IPS-18a (cell line): ENCODE data around the gene HOXD10.
A peak's percentile ranks its signal among the peaks of the same experiment; 100 is the strongest.

Source experiments
- H3K27ac ChIP-seq: one replicate; pipeline ENCODE4 v1.5.1; 2013; ENCODE audit warnings: low read length
- H3K27me3 ChIP-seq: one replicate; pipeline ENCODE4 v1.6.1; 2013; ENCODE audit warnings: mild to moderate bottlenecking, low read length; ENCODE audit not compliant: control insufficient read depth, insufficient read depth
- H3K36me3 ChIP-seq: one replicate; pipeline ENCODE4 v1.6.1; 2013; ENCODE audit warnings: low read depth, low read length; ENCODE audit not compliant: control insufficient read depth
- H3K4me1 ChIP-seq: one replicate; pipeline ENCODE4 v1.6.1; 2013; ENCODE audit warnings: low read depth, low read length; ENCODE audit not compliant: control insufficient read depth
- H3K4me3 ChIP-seq: one replicate; pipeline ENCODE4 v1.5.1; 2013; ENCODE audit warnings: low read length
- H3K9ac ChIP-seq: one replicate; pipeline ENCODE4 v1.6.1; 2013; ENCODE audit warnings: mild to moderate bottlenecking, low read length, moderate library complexity
- H3K9me3 ChIP-seq: one replicate; pipeline ENCODE4 v1.6.1; 2013; ENCODE audit warnings: low read depth, low read length; ENCODE audit not compliant: control insufficient read depth

Gene HOXD10

DNA sequence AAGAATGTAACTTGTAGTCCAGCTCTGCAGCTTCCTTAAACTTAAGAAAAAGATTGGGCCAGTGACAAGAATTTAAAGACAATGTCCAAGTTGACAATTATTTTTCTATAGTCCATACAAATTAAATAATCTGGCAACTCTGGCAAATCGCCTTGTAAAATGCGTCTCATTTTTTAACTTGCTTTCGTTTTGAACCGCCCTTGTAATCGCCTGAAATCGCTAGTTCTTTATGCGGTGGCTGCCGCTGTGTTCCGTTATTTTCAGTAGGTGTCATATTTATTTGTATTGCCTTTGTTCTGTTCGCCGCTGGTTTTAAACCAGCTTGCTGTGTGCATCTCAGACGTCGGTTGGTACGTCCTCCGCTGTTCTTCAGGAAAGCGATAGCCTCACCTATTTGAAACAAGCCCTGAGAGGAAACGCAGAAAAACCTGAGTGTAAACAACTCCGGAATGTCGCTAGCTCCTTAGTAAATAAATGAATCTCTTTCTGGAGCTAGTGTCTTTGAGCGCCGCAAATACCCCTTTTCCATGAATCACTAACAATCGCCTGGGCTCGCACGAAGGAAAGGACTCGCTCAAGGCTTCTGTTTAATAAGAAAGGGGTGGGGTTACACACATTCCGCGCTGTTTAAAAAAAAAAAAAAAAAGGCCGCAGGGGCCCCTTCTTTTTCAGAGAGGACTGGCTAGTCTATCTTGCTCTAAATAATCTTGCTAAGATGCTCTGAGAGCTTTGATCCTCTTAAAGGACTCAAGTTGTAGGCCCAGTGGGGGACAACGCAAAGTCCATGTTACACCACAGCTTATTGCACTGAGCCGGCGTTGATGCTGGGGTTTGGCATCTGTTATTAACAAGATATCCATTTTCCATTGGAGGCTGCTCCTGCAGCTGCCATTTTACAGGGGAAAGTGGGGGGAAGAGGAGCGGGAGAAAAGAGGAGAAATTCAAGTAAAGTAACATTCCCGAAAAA, 15.9 kb downstream of the HOXD10 start:
- H3K4me1 ChIP-seq: peaks cover 4% of the 10 kb centered on the region
- no peak overlapping the region for H3K27ac ChIP-seq
- no peaks in the 10 kb centered on the region for H3K9me3 ChIP-seq
- H3K36me3 ChIP-seq: no peaks in the 10 kb centered on the region
- peaks cover 100% of the 10 kb centered on the region for H3K27me3 ChIP-seq
- no peak overlapping the region for H3K9ac ChIP-seq
- H3K4me3 ChIP-seq: no peak overlapping the region

DNA sequence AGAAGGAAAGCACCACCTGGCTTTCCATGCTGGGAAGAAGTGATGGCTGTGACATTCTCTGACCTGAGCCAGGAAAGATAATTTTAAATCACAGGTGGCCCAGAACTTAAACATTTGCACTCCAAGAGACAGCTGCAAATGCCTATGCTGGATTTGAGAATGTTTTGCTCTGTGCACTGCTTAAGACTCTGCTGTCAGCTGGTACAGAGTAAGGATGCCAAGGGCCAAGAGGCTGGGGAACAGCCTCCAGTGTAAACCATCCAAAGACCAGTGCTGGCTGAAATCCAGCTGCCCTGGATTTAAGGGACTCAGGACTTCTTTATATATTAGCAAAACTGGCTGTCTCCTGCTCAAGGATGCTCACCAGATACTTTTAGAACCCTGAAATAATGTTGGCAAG, 16.8 kb downstream of the HOXD10 start:
- H3K9me3 ChIP-seq: no peaks in the 10 kb centered on the region
- H3K27ac ChIP-seq: no peak overlapping the region
- H3K4me3 ChIP-seq: no peak overlapping the region
- H3K4me1 ChIP-seq: peaks cover 3% of the 10 kb centered on the region
- H3K9ac ChIP-seq: no peak overlapping the region
- peaks cover 100% of the 10 kb centered on the region for H3K27me3 ChIP-seq
- no peaks in the 10 kb centered on the region for H3K36me3 ChIP-seq

DNA sequence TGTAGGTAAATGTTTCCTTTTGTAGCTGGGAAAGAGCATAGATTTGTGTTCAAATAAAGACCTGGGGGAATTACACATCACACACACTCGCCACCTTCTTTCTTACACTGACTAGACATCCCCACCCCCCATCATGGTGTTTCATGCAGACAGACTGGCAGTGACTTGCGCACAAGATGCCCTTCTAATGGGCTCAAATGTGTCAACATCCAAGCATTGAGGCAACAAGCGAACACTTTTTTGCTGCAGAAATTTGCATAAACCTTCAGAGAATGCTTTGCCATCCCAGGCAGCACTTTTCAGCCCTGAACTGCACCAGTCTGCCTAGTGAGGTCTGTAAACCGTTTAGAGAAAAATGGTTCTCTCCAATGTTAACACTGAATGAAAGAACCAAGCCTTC, 17.5 kb downstream of the HOXD10 start:
- Histone ChIP-seq H3K4me1 (no peaks in the 10 kb centered on the region), H3K9ac (no peak overlapping the region), H3K27me3 (peaks cover 100% of the 10 kb centered on the region), H3K36me3 (no peaks in the 10 kb centered on the region), H3K9me3 (no peaks in the 10 kb centered on the region), H3K27ac (no peak overlapping the region), H3K4me3 (no peak overlapping the region)

DNA sequence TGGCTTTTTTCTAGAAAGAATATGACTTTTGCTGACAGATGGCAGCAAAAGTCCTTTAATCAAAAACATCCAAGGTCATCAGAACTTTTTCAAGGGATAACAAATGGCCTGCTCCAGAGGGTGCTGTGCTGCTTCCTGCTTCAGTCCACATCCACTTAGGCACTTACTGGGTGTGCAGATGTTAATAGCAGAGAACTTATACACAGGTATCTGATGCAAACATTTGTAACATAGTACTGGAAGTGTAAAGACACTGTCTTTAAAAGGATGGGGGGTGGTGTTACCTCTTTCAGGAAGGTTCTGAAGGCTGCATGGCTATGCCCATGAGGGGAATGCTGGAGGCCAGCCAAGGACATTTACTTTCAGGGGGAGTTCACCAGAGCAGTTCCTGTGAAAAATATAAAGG, 18.5 kb downstream of the HOXD10 start:
- peaks cover 100% of the 10 kb centered on the region for H3K27me3 ChIP-seq
- H3K27ac ChIP-seq: no peak overlapping the region

DNA sequence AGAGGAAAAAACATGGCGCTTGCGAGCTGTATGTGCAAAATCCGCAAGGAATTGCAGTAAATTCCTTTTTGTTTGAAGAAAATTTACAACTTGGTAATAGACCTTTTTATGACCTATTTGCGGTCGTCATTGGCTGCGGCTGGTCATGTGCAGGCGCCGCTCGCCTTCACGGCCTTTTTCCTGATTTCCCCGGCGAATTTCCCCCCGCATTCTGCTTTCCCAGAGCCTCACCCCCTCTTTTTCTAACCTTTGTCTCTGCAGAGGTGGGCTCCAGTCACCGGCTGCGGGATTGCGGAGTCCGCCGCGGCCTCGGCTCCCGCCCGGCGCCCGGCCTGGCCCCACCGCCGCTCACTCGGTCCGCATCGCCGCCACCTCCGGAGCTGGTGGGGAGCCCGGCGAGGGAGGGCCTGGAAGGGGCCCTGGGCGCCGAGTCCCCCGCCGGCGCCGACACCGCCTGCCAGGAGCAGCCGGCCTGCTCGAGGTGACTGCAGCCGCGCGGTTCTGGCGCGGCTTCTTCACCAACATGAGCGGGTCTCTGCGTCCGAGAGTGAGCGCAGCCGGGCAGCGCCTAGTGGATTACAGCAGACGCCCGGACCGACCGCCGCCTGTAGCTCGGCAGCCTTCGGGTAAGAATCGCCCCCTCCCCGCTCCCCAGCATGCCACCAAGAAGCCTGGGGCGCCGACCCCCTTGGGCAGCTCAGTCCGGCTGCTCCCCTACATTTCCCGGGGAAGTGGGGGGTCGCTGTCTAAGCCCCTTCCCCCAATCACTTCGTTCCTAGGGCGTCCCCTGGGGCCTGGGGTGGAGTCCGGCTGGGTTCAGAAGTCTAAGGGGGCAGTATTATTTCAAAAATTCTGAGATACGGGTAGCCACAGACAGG, 20.0 kb downstream of the HOXD10 start:
- Histone ChIP-seq H3K27ac (no peak overlapping the region), H3K4me1 (no peaks in the 10 kb centered on the region), H3K4me3 (peak overlapping the region; percentile 47), H3K27me3 (peaks cover 100% of the 10 kb centered on the region), H3K9me3 (no peaks in the 10 kb centered on the region), H3K9ac (no peak overlapping the region), H3K36me3 (no peaks in the 10 kb centered on the region)

More for the DNA sequence above, 18.5 kb downstream of the HOXD10 start:
- Histone ChIP-seq H3K9me3 (no peaks in the 10 kb centered on the region), H3K4me3 (no peak overlapping the region), H3K4me1 (no peaks in the 10 kb centered on the region), H3K36me3 (no peaks in the 10 kb centered on the region), H3K9ac (no peak overlapping the region)

DNA sequence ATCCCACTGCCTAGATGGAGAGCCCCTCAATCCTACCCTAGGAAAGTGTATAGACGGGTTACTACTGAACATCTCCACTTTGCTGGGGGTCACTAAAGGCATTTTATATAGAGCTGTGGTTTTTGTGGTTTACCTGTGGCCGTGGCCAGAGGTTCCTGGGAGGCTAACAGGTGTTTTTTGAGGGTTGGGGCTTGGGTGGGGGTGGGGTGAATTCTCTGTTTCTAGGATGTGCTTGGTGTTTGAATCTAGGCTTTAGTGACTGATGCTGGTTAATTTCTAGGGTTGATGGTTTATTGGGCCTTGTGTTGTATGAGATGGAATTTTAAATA, 20.6 kb downstream of the HOXD10 start:
- Histone ChIP-seq H3K27me3 (peaks cover 100% of the 10 kb centered on the region), H3K4me1 (no peaks in the 10 kb centered on the region), H3K27ac (no peak overlapping the region), H3K9me3 (no peaks in the 10 kb centered on the region), H3K9ac (no peak overlapping the region), H3K36me3 (no peaks in the 10 kb centered on the region), H3K4me3 (peak overlapping the region; percentile 47)

DNA sequence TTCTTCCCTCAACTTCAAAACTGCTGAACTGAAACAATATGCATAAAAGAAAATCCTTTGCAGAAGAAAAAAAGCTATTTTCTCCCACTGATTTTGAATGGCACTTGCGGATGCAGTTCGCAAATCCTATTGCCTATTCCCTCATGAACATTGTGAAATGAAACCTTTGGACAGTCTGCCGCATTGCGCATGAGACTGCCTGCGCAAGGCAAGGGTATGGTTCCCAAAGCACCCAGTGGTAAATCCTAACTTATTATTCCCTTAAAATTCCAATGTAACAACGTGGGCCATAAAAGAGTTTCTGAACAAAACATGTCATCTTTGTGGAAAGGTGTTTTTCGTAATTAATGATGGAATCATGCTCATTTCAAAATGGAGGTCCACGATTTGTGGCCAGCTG, 21.3 kb downstream of the HOXD10 start:
- H3K27ac ChIP-seq: no peak overlapping the region
- H3K4me1 ChIP-seq: no peaks in the 10 kb centered on the region
- peaks cover 100% of the 10 kb centered on the region for H3K27me3 ChIP-seq
- H3K4me3 ChIP-seq: no peak overlapping the region
- no peaks in the 10 kb centered on the region for H3K36me3 ChIP-seq
- no peak overlapping the region for H3K9ac ChIP-seq
- no peaks in the 10 kb centered on the region for H3K9me3 ChIP-seq

DNA sequence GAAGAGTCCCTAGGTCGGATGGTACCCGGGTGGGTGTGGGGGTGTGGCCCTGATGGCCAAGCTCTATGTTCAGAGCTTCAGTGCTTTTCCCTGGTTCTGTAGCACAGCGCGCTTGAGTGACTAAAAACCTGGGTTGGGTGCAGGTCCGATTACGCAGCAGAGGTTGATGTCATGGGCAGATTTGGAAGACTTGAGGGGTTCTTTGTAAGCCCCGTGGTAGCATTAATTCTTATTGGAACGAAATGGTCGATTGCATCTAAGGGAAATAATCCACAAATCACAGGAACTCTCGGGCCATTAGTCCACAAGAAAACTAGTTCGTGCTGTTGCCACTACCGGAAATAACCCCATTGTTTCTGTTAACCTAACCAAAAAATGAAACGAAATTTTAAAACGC, 21.9 kb downstream of the HOXD10 start:
- H3K9me3 ChIP-seq: no peaks in the 10 kb centered on the region
- H3K4me1 ChIP-seq: no peaks in the 10 kb centered on the region
- peaks cover 100% of the 10 kb centered on the region for H3K27me3 ChIP-seq
- H3K4me3 ChIP-seq: no peak overlapping the region
- no peaks in the 10 kb centered on the region for H3K36me3 ChIP-seq
- no peak overlapping the region for H3K27ac ChIP-seq
- no peak overlapping the region for H3K9ac ChIP-seq

DNA sequence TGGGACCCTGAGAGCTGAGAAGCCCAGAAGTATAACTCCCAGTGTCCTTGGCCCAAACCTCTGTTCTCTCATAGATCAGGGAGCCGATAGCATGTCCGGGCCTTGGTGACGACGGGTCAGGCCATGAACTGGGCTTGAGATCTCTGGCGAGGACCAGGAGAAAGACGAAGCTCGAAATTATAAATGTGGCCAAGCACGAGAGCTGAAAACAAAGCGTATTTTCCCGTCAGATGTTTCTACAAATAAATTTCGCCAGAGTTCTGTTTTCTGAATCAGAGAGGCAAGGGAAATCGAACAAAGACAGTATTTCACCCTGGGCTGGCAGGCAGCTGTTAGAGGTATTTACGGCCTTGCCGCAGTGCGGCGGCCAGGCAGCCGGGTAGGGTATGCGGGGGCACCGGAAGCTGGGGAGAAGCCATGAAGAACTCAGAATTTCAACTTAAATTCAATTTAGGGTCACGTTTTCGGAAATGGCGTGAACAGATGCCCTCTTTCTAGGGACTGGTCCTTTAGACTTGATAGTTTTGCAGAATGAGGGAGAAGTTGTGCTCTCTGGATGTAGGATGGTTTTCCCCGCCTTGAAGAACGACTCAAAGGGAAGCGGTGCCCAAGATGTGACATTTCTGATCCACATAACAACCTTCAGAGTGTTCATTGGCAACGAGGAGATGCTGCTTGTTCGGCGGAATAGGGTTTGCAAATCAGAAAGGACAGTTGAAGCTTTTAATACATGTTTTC, 22.5 kb downstream of the HOXD10 start:
- H3K27ac ChIP-seq: no peak overlapping the region

DNA sequence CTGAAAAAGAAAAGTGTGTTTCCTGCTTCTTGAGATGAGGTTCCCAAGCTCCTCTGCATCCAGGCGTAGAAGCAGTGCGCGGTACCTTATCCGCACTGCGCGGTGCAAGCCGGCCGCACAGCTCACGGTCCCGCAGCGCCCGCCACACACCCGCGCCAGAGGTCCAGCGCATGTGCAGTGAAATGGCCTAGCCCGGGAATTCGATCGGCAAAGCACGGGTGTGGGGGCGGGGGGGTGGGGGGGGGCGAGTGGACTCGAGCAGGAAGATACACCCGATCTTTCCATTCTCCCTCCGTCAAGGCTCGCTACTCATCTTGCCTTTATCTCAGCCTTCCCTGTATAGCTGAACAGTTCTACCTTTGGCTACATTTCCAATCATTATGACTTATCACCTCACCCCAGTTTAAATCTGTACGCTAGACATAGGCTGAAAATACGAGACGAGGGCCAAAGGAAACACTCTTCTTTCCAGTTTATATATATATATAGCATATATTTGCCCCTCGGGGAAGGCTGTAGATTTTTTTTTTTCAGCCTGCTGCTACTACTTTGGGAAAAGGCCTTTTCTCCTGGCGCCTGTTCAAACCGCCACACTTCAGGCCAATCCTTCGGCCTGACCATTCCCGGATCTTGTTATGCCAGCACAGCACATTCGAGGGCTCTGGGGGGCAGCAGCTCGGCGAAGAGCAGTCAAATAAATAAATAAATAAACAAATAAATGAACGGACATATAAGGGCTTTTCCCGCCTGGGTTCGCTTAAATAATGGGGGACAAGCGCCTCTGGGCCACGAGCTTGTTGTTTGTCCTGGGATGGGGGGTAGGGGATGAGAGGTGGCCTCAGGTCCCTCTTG, 23.3 kb downstream of the HOXD10 start:
- Histone ChIP-seq H3K4me3 (peak overlapping the region; percentile 56), H3K9me3 (no peaks in the 10 kb centered on the region), H3K27ac (no peak overlapping the region), H3K9ac (no peak overlapping the region), H3K36me3 (no peaks in the 10 kb centered on the region), H3K4me1 (no peaks in the 10 kb centered on the region), H3K27me3 (peaks cover 100% of the 10 kb centered on the region)

More for the DNA sequence above, 22.5 kb downstream of the HOXD10 start:
- H3K9me3 ChIP-seq: no peaks in the 10 kb centered on the region
- H3K36me3 ChIP-seq: no peaks in the 10 kb centered on the region
- H3K9ac ChIP-seq: no peak overlapping the region
- no peak overlapping the region for H3K4me3 ChIP-seq
- H3K4me1 ChIP-seq: no peaks in the 10 kb centered on the region
- peaks cover 100% of the 10 kb centered on the region for H3K27me3 ChIP-seq
